Glomerular visceral epithelial cell (primary cell): ENCODE results near the gene AHRR.
"Not testable (repeated sequence)": the region's sequence is repeated elsewhere in the genome, so short reads cannot be mapped to it uniquely, and the experiment has no call there.

ENCODE experiments used
- DNase-seq: peaks from one replicate; pipeline ENCODE4 v3.0.0-alpha.2; 2016; ENCODE audit errors: extremely low spot score

AHRR gene

GRCh38 chr5:367358-368130 is 46.0 kb downstream of the AHRR start:
- no peak for DNase-seq

GRCh38 chr5:368183-369084 is 46.9 kb downstream of the AHRR start:
- no peak for DNase-seq

DNA sequence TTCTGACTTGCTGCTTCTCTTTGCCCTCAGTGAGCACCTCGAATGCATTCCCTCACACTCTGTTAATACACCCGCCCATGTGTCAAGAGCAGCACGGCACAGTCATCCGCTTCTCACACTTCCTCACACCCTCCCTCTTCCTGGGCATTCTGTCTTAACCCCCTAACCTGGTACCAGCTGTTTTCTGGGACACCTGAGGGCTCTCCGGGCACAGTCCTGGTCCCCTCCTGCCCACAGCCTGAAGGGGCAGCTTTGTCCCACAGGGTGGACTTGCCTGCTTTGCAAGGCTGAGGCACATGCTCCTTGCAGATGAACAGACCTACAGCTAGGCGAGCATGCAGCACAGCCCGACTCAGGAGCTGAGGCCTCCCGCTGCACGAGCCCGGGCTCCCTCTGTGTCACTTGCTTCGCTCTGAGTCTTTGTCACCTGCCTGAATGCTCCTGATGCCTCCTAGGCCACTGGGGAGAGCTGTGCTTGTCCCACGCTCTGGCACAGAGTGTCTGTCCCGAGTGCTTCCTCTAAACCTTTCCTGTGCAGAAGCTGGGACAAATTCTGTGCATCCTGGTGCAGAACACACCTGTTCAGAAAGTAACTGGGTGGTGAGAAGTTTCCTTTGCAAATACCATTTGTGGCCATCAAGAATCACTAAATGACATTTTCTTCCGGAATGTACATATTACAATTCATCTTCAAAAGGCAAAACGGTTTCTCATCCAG is 47.8 kb downstream of the AHRR start:
- DNase-seq: no peak

DNA sequence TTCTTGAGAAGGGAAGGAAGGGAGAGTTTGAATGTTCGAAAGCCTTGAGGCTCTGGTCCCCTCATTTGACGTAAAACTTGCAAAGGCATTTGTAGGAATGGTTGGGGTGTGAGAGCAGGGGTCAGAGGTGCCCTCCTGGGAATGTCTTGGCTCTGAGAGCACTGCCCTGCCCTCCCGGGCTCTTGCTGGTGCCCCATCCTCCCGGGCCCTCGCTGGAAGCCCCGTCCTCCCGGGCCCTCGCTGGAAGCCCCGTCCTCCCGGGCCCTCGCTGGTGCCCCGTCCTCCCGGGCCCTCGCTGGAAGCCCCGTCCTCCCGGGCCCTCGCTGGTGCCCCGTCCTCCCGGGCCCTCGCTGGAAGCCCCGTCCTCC is 48.3 kb downstream of the AHRR start:
- DNase-seq: not testable (repeated sequence)

DNA sequence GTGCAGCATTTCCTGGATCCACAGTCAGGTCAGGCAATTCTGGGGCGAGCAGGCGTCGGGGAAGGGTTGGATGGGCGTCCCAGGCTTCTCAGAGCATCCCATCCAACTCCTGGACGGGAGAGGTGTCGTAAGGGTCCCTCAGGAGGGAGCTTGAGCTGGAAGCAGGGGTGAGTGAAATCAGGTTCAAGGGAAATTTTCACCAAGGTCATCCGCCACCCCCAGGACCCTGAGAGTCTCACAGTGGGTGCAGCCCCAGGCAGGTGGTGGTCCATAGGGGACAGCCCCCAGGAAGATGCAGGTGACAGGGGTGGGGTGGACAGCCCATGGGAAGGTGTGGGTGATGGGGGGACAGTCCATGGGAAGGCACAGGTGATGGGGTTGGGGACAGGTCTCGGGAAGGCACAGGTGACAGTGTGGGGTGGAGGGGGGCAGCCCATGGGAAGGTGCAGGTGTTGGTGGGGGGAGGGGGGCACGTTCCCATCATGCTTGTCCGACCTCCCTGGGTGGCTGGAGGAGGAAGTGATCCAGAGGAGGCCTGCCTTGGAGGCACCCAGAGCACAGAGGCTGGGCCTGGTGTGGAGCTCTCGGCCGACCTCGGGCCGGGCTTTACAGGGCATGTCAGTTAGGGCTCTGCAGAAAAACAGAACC is 48.9 kb downstream of the AHRR start:
- DNase-seq: no peak

GRCh38 chr5:370959-371810 is 49.7 kb downstream of the AHRR start:
- no peak for DNase-seq

- DNase-seq: no peak
These were observed 50.5 kb downstream of the AHRR start for GRCh38 chr5:371811-372555.

GRCh38 chr5:372556-372995 is 51.1 kb downstream of the AHRR start:
- DNase-seq: no peak

GRCh38 chr5:372996-373709 is 51.6 kb downstream of the AHRR start:
- DNase-seq: no peak

GRCh38 chr5:373710-374602 is 52.4 kb downstream of the AHRR start:
- DNase-seq: peak; percentile 88

GRCh38 chr5:374631-375335 is 53.3 kb downstream of the AHRR start:
- no peak for DNase-seq

DNA sequence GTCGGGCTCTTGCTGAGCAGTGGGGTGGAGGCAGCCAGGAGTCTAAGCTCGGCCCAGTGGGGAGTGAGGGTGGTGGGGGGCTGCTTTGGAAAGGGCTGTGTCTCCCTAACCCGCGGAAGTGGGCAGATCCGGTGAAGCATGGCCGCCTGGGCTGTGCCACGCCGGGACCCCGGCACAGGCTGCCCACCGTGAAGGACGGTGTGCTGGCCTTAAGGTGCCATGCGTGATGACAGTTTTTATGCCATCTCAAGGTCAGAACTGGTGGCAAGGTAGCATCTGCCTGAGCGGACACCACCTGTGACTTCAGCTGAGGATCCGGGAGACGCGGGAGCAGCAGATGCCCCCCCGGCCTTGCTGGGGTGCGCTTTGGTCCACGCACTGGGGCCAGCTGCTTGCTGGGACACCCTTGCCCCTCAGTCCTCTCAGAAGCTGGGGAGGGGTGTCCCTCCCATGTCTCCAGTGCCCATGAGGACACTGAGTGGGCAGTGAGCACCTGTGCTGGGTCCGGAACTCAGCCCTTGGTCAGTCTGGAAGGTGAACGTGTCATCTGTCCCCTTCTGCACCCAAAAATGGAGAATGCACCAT is 53.9 kb downstream of the AHRR start:
- no peak for DNase-seq

- no peak for DNase-seq
These were observed 54.6 kb downstream of the AHRR start for GRCh38 chr5:375921-376798.

DNA sequence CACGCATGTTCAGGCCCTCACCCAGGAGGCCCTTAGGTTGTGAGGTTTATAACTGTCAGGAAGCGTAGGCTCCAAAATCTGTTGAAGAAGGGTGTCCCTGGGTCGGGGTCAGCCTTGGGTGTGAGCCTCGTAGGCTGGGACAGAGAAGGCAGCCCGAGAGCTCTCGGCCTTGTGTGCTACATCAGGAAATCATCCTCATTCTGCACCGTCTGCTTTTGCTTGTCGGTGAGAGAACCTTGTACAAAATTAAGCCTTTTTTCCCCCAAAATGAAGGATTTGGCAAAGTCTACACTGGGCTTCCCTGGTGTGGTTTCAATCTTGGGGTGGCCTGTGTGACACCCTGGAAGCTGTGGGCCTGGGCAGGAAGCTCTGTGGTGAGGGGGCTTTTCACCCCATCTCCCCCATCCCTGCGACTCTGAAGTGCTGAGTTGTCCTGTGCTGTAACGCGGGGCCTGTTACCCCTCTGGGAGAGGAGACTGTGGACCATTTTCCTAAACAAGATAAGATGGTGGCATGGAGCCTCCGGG is 55.3 kb downstream of the AHRR start:
- DNase-seq: no peak

- no peak for DNase-seq
These were observed 55.9 kb downstream of the AHRR start for GRCh38 chr5:377326-377981.
